ENCODE measurements around the gene RPL22L1.

RPL22L1 gene

GRCh38 chr3:170865209-170866094 lies 4.5 kb downstream of the RPL22L1 start:
- peak; percentile 15 for FAIRE-seq
- no peak for TF ChIP-seq POLR2A (IDR thresholded peaks at IDR 0.05; ENCODE audit: low read depth, low read length)
- DNase-seq (ENCODE audit: insufficient read length, low spot score) = no peak

DNA sequence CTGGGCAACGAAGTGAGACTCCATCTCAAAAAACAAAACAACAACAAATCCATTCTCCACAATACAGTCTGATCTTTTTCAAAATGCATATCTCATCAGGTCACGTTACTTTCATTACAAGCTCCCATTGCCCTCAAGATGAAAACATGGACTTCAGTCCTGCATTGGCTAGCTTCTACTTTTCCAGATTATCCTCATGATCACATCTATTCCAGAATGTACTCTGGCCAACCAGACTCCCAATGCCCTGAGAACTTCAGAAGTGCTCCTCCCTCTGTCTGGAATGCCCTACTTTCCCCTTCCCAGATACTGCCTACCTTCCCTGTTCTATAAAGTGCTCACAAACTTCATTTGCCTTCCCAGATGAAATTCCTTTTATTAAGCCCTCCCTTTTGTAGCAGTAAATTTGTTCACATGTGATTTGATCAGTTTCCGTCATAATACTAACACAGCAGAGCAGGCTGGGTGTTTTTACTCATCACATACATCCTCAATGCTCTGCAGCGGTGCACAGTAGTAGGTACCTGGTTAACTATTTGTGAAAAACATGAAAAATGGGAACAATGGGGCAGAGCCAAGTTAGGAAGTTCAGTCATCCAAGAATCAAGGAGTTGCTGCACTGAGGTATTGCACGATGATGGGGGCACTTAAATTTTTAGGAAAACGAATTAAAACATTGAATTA lies 5.3 kb downstream of the RPL22L1 start:
- TF ChIP-seq POLR2A (IDR thresholded peaks at IDR 0.05; ENCODE audit: low read depth, low read length) = no peak
- FAIRE-seq (no peak), DNase-seq (ENCODE audit: insufficient read length, low spot score) (no peak)

- DNase-seq (ENCODE audit: insufficient read length, low spot score) (no peak), FAIRE-seq (peak; percentile 33)
- TF ChIP-seq POLR2A (IDR thresholded peaks at IDR 0.05; ENCODE audit: low read depth, low read length) = no peak
Observed at GRCh38 chr3:170863816-170864215, 6.2 kb downstream of the RPL22L1 start.

DNA sequence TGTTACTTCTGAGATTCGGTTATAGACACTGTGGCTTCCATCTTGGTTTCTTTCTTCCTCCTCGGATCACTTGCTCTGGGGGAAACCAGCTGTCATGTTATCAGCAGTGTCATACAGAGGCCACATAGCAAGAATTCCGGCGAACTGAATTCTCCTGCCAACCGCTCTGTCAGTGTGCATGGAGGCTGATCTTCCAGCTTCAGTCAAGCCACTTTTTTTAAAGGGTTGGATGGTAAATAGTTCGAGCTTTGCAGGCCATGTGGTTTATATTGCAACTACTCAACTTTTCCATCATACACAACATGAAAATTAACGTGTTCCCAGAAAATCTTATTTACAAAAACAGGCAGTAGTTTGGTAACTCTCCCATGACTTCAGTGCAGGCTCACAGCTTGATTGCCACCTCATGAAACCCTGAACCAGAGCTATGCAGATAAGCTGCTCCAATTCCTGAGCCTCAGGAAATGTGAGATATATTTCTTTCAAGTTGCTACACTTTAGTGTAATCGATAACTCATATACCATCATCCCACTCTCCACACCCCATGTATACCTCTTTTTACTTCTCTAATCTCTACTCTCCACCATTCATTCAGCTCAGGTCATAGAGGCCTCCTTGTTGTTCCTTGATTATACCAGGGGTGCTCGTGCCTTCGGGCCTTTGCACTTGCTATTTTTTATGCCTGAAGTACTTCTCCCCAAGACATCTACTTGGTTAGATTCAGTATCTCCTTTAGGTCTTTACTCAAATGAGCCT lies 7.2 kb downstream of the RPL22L1 start:
- DNase-seq (ENCODE audit: insufficient read length, low spot score) = no peak
- no peak for FAIRE-seq
- no peak for TF ChIP-seq POLR2A (IDR thresholded peaks at IDR 0.05; ENCODE audit: low read depth, low read length)

GRCh38 chr3:170858599-170858998 lies 11.4 kb downstream of the RPL22L1 start:
- DNase-seq (ENCODE audit: insufficient read length, low spot score) (no peak), FAIRE-seq (no peak)
- TF ChIP-seq POLR2A (IDR thresholded peaks at IDR 0.05; ENCODE audit: low read depth, low read length) = no peak

DNA sequence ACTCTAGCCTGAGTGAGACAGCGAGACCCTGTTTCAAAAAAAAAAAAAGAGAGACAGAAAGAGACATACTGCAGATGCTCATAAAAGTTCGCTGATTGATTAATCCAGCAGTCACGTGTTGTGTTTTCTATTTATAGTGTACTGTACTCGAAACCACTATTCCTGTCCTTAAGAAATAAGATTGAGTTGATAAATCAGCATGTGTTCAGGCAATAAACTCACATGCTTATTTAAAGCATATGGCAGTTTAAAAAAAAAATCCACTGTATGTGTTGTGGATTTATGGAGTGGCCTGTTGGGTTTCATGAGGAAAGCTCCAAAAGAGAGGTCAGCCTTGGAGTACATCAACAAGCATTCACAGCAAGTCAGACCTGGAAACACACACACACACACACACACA lies 17.7 kb downstream of the RPL22L1 start:
- no peak for FAIRE-seq
- no peak for DNase-seq (ENCODE audit: insufficient read length, low spot score)
- TF ChIP-seq POLR2A (IDR thresholded peaks at IDR 0.05; ENCODE audit: low read depth, low read length) = no peak

DNA sequence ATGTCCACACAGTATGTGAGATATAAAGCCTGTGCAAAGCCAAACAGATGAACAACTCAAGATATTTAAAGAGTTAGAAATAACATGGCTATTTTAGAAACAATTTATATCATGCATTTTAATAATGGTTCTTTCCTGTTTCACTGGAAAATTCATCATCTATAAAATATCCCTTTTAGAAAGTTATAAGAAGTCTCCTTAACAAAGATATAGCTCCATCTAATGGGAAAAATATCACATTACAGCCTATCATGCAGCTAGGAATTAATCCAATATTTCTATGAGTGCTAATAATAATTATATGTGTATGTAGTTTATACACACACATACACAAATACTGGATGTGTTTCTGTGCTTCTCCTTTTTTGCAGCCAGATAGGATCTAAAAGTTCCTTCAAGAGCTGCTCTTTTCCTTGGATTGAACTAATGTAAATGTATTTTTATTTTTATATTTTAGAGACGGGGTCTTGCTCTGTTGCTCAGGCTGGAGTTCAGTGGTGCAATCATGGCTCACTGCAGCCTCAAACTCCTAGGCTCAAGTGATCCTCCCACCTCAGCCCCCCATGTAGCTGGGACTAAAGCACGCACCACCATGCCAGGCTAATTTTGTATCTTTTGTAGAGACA lies 21.6 kb downstream of the RPL22L1 start:
- no peak for FAIRE-seq
- DNase-seq (ENCODE audit: insufficient read length, low spot score) = peak; percentile 19
- TF ChIP-seq POLR2A (IDR thresholded peaks at IDR 0.05; ENCODE audit: low read depth, low read length) = no peak

- FAIRE-seq (peak; percentile 43), DNase-seq (ENCODE audit: insufficient read length, low spot score) (no peak)
- no peak for TF ChIP-seq POLR2A (IDR thresholded peaks at IDR 0.05; ENCODE audit: low read depth, low read length)
Observed at GRCh38 chr3:170844377-170844776, 25.6 kb downstream of the RPL22L1 start.

GRCh38 chr3:170840291-170840859 lies 29.6 kb downstream of the RPL22L1 start:
- DNase-seq (ENCODE audit: insufficient read length, low spot score) = no peak
- TF ChIP-seq POLR2A (IDR thresholded peaks at IDR 0.05; ENCODE audit: low read depth, low read length) = no peak
- FAIRE-seq = no peak

- no peak for TF ChIP-seq POLR2A (IDR thresholded peaks at IDR 0.05; ENCODE audit: low read depth, low read length)
- FAIRE-seq = no peak
- no peak for DNase-seq (ENCODE audit: insufficient read length, low spot score)
Observed at GRCh38 chr3:170839518-170840100, 30.4 kb downstream of the RPL22L1 start.

DNA sequence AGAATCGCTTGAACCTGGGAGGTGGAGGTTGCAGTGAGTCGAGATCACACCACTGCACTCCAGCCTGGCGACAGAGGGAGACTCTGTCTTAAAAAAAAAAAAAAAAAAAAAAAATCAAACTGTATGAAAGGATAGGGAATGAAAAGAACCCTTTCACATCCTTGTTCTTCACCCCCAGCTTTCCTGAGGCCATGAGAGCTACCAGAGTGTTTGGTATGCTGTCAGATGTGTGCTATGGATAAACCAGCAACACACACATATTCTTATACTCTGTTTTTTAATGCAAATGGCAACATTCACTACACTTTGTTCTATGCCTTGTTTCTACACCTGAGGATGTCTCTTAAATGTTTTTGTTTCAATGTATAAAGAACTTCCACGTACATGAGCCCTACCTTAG lies 33.5 kb downstream of the RPL22L1 start:
- FAIRE-seq (no peak), DNase-seq (ENCODE audit: insufficient read length, low spot score) (no peak)
- no peak for TF ChIP-seq POLR2A (IDR thresholded peaks at IDR 0.05; ENCODE audit: low read depth, low read length)

- FAIRE-seq (no peak), DNase-seq (ENCODE audit: insufficient read length, low spot score) (no peak)
- no peak for TF ChIP-seq POLR2A (IDR thresholded peaks at IDR 0.05; ENCODE audit: low read depth, low read length)
Observed at GRCh38 chr3:170835336-170835735, 34.7 kb downstream of the RPL22L1 start.

- TF ChIP-seq POLR2A (IDR thresholded peaks at IDR 0.05; ENCODE audit: low read depth, low read length) = no peak
- no peak for DNase-seq (ENCODE audit: insufficient read length, low spot score)
- no peak for FAIRE-seq
Observed at GRCh38 chr3:170830580-170830979, 39.4 kb downstream of the RPL22L1 start.
